ENCODE measurements around the gene APLP1.
"Not testable (repeated sequence)": the region's sequence is repeated elsewhere in the genome, so short reads cannot be mapped to it uniquely, and the experiment has no call there.

APLP1 gene

GRCh38 chr19:35885225-35885738 is 16.9 kb downstream of the APLP1 start:
- no peak for DNase-seq

- DNase-seq = no peak
Observed at GRCh38 chr19:35885904-35886303, 17.5 kb downstream of the APLP1 start.

- DNase-seq = no peak
Observed at GRCh38 chr19:35887197-35887596, 18.8 kb downstream of the APLP1 start.

GRCh38 chr19:35888398-35888797 is 20.0 kb downstream of the APLP1 start:
- no peak for DNase-seq

GRCh38 chr19:35889370-35890112 is 21.2 kb downstream of the APLP1 start:
- DNase-seq = no peak

- DNase-seq = no peak
Observed at GRCh38 chr19:35890113-35890650, 21.8 kb downstream of the APLP1 start.

- DNase-seq = not testable (repeated sequence)
Observed at GRCh38 chr19:35891819-35892218, 23.4 kb downstream of the APLP1 start.

- no peak for DNase-seq
Observed at GRCh38 chr19:35894342-35894741, 26.0 kb downstream of the APLP1 start.

- DNase-seq = no peak
Observed at GRCh38 chr19:35895911-35896642, 27.7 kb downstream of the APLP1 start.

- DNase-seq = no peak
Observed at GRCh38 chr19:35896643-35897040, 28.3 kb downstream of the APLP1 start.

GRCh38 chr19:35897706-35898451 is 29.5 kb downstream of the APLP1 start:
- DNase-seq = no peak

- no peak for DNase-seq
Observed at GRCh38 chr19:35898499-35898809, 30.1 kb downstream of the APLP1 start.

- peak; percentile 83 to 86 for DNase-seq
Observed at GRCh38 chr19:35899547-35900214, 31.3 kb downstream of the APLP1 start.

GRCh38 chr19:35901055-35901644 is 32.8 kb downstream of the APLP1 start:
- DNase-seq = no peak

- DNase-seq = no peak
Observed at GRCh38 chr19:35901854-35902661, 33.7 kb downstream of the APLP1 start, which contains the start of gene HCST. TSS of gene HCST (plus strand) at chr19:35902529. CDS start at chr19:35902594, 65 bp downstream.

GRCh38 chr19:35902870-35903475 is 34.6 kb downstream of the APLP1 start:
- DNase-seq = no peak

GRCh38 chr19:35903550-35904179 is 35.3 kb downstream of the APLP1 start:
- DNase-seq = peak; percentile 86 to 90

GRCh38 chr19:35904311-35905068 is 36.1 kb downstream of the APLP1 start:
- DNase-seq = no peak

GRCh38 chr19:35905178-35905727 is 36.9 kb downstream of the APLP1 start:
- DNase-seq = no peak
